ENCODE data around the gene CCR6.
A peak's percentile ranks its signal among the peaks of the same experiment; 100 is the strongest.
"Not testable (repeated sequence)": the region's sequence is repeated elsewhere in the genome, so short reads cannot be mapped to it uniquely, and the experiment has no call there.

Gene CCR6

GRCh38 chr6:167122827-167123657 is at the start of gene CCR6:
CCR6 (plus strand) TSS chr6:167123096; CDS start chr6:167136135, 13,039 bp downstream.
- no peak for DNase-seq (ENCODE audit: low spot score)

- no peak for DNase-seq (ENCODE audit: low spot score)
Observed at GRCh38 chr6:167073679-167074274, 49.1 kb upstream of the CCR6 start.

DNA sequence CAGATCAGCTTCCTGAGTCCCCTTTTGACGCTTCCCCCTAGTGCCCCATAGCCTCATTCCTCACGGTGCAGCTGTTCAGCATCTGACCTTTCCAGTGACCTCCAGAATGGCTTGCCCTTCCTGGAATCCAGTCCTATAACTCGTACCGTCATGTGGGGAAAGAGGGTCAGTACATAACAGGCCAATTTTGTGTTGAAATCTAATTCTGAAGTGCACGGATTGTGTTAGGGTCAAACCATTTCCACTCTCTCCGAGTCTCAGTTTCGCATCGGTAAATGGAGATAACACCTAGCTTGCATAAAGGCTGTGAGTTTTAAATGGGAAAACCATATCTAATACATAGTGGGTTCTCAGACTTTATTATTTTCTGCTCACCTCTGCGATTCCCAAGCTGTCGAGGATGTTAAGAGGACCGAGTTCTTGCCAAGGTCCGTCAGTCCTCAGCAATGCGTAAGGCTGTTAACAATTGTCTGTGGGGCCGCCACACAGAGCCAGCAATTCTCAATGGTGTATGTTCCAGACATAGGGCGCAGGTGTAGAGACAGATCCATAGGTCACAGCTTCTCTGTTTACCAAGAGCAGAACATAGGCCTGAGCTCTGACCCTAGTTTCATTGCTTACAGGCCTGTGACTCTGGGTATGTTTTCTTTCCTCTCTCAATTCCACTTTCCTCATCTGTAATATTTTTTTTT is 45.5 kb upstream of the CCR6 start:
- DNase-seq (ENCODE audit: low spot score) = no peak

- no peak for DNase-seq (ENCODE audit: low spot score)
Observed at GRCh38 chr6:167078745-167079144, 44.2 kb upstream of the CCR6 start.

DNA sequence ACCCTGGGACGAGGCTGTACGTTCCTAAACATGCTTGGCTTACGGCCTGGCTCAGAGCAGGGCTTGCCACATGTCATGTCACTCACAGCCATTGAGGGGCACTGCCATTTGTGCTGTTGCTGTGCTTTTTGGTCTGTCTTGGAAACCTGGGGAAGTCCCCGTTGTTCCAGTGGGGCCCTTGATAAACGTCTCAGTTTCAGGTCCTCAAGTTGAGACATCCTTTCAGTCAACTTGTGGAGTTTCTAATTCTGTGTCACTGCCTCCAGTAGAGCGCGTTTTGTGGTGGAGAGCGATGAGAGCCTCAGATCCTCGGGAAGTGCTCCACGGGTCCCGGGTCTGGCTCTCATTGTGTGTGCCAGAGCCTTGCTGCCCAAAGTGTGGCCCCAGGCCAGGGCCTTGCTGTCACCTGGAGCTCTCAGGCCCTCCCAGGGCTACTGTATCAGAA is 43.0 kb upstream of the CCR6 start:
- peak; percentile 9 for DNase-seq (ENCODE audit: low spot score)

- DNase-seq (ENCODE audit: low spot score) = no peak
Observed at GRCh38 chr6:167087857-167088354, 35.0 kb upstream of the CCR6 start.

DNA sequence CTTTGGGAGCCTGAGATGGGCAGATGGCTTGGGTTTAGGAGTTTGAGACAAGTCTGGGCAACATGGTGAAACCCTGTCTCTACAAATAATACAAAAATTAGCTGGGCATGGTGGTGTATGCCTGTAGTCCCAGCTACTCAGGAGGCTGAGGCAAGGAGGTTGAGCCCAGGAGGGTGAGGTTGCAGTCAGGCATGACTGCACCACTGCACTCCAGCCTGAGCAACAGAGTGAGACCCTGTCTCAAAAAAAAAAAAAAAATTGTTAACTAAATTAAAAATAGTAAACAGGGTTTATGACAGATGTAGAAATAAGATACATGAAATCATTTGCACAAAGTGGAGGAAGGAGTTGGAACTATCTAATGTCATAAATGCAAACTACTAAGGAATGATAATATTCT is 34.2 kb upstream of the CCR6 start:
- DNase-seq (ENCODE audit: low spot score) = not testable (repeated sequence)

DNA sequence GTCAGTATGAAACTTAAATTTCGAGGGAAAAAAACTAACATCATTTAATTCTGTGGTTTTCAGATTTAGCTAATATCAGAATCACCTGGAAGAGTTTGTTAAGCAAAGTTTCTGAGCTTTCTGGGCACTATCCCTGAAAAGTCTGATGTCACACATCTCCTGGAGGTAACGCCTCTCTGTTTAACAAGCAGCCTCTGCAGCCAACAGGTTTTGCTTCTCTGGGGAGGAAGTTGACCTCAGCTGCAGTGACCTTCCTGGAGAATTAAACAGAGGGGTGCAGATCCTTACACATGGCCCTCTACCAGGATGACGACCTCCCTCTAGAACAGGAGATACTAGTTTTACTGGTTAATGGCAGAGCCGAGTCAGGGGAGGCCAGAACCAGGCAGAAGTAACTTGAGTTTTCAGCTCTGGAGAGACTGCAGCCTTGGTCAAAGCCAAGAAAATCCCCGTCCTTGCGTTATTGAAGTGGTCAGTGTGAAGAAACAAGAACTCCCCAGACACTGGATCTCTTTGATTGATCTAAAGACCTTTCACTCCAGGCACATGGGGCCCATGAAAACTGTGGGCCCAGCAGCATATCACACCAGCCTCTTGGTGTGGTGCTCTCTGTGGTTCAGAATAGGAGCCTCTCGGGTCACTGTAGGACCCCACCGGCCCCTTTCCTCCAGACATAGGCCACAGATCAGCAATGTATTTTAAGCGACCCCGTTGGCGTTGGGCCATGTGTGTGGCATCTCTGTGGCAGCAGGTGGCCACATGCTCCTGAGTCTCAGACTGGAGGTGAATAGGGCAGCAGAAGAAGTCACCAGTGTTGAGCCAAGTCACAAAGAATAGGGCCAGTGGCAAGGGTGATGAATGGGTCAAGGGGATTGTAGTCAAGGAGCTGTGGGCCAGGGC is 33.4 kb upstream of the CCR6 start:
- no peak for DNase-seq (ENCODE audit: low spot score)

DNA sequence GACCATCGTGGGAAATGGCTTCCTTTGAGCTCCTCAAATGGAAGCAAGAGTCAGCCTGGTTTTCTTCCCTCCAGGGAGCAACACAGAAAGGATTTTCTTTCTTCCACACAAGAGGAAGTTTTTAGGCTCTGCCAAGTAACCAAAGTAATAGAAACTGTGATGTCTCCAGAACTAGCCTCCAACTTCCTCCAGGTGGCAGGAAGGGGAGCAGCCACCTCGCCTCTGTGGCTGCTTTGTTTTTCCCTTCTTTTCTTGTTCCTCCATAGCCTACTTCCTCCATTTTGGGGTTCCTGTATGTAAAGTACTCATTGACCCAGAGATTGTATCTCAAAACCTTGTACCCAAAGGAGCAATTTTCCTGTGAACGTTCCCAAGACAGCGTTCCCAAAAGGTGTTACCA is 32.7 kb upstream of the CCR6 start:
- DNase-seq (ENCODE audit: low spot score) = no peak

- DNase-seq (ENCODE audit: low spot score) = no peak
Observed at GRCh38 chr6:167091026-167091804, 31.7 kb upstream of the CCR6 start.

- DNase-seq (ENCODE audit: low spot score) = no peak
Observed at GRCh38 chr6:167091805-167092107, 31.1 kb upstream of the CCR6 start.

GRCh38 chr6:167092672-167093339 is 30.1 kb upstream of the CCR6 start:
- DNase-seq (ENCODE audit: low spot score) = no peak

DNA sequence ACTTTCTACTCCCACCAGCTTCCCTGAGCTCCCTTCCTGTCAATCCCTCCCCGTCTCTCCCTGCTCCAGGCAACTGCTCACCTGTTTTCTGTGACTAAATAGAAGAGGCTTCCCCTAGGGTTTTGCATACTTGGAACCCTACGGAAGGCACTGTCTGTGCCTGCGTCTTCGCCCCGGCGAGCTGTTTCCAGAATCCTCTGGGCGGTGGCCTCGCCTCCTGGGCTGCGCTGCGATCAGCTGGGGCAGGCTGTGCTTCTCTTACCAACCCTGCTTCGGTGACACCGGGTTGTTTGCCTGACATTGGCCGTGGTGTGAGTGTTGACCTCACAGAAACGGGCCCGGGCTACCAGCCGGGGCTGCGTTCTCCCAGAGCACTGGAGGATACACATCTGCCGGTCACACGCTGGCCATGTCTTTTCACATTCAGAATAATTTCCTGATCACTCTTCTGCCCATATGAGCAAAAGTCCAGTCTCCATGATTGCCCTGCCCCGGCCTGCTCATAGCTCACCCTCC is 29.4 kb upstream of the CCR6 start:
- DNase-seq (ENCODE audit: low spot score) = no peak

DNA sequence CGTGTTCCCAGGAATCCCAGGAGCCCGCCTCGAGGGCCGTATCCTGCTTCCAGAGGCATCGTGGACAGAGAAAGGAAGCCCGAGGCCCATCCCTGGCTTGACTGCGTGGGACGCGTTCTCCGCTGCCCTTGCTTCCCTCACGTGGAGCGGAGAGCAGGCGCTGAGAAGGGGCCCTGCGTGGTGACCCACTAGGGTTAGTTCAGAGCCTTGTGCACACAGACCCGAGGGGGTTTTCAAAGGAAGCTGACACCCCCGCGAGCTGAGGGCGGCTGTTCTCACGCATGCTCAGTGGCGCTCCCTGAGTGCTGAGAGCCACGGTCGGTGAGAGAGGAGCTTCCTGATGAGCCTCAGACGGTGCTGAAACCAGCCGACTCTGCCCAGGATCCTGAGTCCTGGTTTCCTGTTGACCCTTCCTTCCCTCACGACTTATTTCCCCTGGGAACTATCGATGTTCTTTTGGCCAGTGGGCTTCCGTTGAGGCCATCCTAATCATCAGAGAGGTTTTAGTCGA is 28.9 kb upstream of the CCR6 start:
- DNase-seq (ENCODE audit: low spot score) = no peak

- no peak for DNase-seq (ENCODE audit: low spot score)
Observed at GRCh38 chr6:167094436-167094819, 28.5 kb upstream of the CCR6 start.

- no peak for DNase-seq (ENCODE audit: low spot score)
Observed at GRCh38 chr6:167094820-167095637, 27.9 kb upstream of the CCR6 start.

- no peak for DNase-seq (ENCODE audit: low spot score)
Observed at GRCh38 chr6:167095888-167096287, 27.0 kb upstream of the CCR6 start.

GRCh38 chr6:167096991-167097390 is 25.9 kb upstream of the CCR6 start:
- no peak for DNase-seq (ENCODE audit: low spot score)

DNA sequence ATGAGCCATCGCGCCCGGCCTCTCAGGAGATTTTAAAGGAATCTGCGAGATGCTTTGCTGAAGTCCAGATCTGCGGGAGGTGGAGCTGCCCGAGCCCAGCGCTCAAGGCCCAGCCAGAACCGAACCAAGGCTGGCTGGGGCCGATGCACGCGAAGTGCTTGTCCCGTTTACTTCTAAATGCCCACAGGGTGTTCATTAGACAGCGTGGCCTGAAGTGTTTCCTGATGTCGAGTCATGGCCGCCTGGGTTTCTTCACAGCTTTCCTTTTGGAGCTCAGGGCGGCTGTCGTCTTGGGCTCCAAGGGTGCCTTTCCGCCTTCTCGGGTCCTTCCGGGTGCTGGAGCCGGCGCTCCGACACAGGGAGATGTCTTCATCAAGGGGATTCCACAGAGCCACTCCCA is 25.1 kb upstream of the CCR6 start:
- DNase-seq (ENCODE audit: low spot score) = no peak

All from putamen (tissue), 1 donor.